Loucy (cell line): ENCODE measurements around the gene JARID2.

Source experiments
- H2AFZ ChIP-seq: fragments of 200-600 bp; sonication (generic); 2 replicates; pipeline ENCODE4 v1.6.0; 2016; ENCODE audit warnings: antibody characterized with exemption, mild to moderate bottlenecking, low read length, moderate library complexity
- H3F3A ChIP-seq: fragments of 200-600 bp; 2 replicates; pipeline ENCODE4 v1.6.0; 2016; ENCODE audit warnings: antibody characterized with exemption, low read depth, mild to moderate bottlenecking
- H3K27me3 ChIP-seq: fragments of 200-600 bp; sonication (generic); 2 replicates; pipeline ENCODE4 v1.6.1; 2014; ENCODE audit warnings: low read length, mild to moderate bottlenecking; ENCODE audit not compliant: insufficient read depth, poor library complexity, severe bottlenecking
- H3K36me3 ChIP-seq: fragments of 200-600 bp; sonication (generic); 2 replicates; pipeline ENCODE4 v1.6.1; 2016; ENCODE audit warnings: low read length; ENCODE audit not compliant: insufficient read depth
- H3K4me1 ChIP-seq: fragments of 200-600 bp; sonication (generic); 2 replicates; pipeline ENCODE4 v1.5.1; 2014; ENCODE audit warnings: low read length, mild to moderate bottlenecking; ENCODE audit not compliant: insufficient read depth, poor library complexity, severe bottlenecking
- H3K4me2 ChIP-seq: fragments of 200-600 bp; sonication (generic); 2 replicates; pipeline ENCODE4 v1.6.0; 2014; ENCODE audit warnings: antibody characterized with exemption, low read length, low read depth, mild to moderate bottlenecking; ENCODE audit not compliant: poor library complexity, severe bottlenecking
- H3K4me3 ChIP-seq: fragments of 200-600 bp; sonication (generic); 2 replicates; pipeline ENCODE4 v1.5.1; 2014; ENCODE audit warnings: low read length, mild to moderate bottlenecking, mixed read lengths; ENCODE audit not compliant: poor library complexity, severe bottlenecking
- H3K79me2 ChIP-seq: fragments of 200-600 bp; sonication (generic); 2 replicates; pipeline ENCODE4 v1.6.1; 2014; ENCODE audit warnings: low read length; ENCODE audit not compliant: insufficient read depth
- H3K9ac ChIP-seq: fragments of 200-600 bp; sonication (generic); 2 replicates; pipeline ENCODE4 v1.6.0; 2014; ENCODE audit warnings: mild to moderate bottlenecking, low read depth, low read length, moderate library complexity; ENCODE audit not compliant: poor library complexity, severe bottlenecking
- H3K9me2 ChIP-seq: fragments of 200-600 bp; sonication (generic); replicated peaks from 2 replicates; pipeline ENCODE4 v1.6.1; 2016; ENCODE audit warnings: low read depth, low read length, mixed read lengths
- H3K9me3 ChIP-seq: fragments of 200-600 bp; sonication (generic); 2 replicates; pipeline ENCODE4 v1.6.1; 2014; ENCODE audit warnings: mild to moderate bottlenecking, antibody characterized with exemption, low read length, low read depth; ENCODE audit not compliant: insufficient read depth
- H4K20me1 ChIP-seq: fragments of 200-600 bp; sonication (generic); 2 replicates; pipeline ENCODE4 v1.6.0; 2014; ENCODE audit warnings: antibody characterized with exemption, low read length, mild to moderate bottlenecking; ENCODE audit not compliant: insufficient read depth, poor library complexity, severe bottlenecking
- CTCF ChIP-seq: fragments of 200-600 bp; sonication (generic); conservative IDR thresholded peaks from 2 replicates; pipeline ENCODE4 v1.5.1; 2014; ENCODE audit warnings: mild to moderate bottlenecking, antibody characterized with exemption, low read length
- EZH2phosphoT487 ChIP-seq: fragments of 200-600 bp; IDR thresholded peaks from 2 replicates; pipeline ENCODE4 v1.6.1; 2018; ENCODE audit warnings: antibody characterized with exemption, mild to moderate bottlenecking, moderate library complexity, borderline replicate concordance

Gene JARID2

GRCh38 chr6:15335916-15336315, 90.0 kb downstream of the JARID2 start:
- peaks cover 100% of the 10 kb centered on the region for H3K79me2 ChIP-seq
- H3K4me2 ChIP-seq = no peak overlapping the region
- H3K4me1 ChIP-seq = peaks cover 21% of the 10 kb centered on the region
- H4K20me1 ChIP-seq = peaks cover 95% of the 10 kb centered on the region
- H3K9me3 ChIP-seq = no peaks in the 10 kb centered on the region
- no peak overlapping the region for H3K4me3 ChIP-seq
- H3F3A ChIP-seq = no peaks in the 10 kb centered on the region
- no peaks in the 10 kb centered on the region for H3K27me3 ChIP-seq
- peaks cover 20% of the 10 kb centered on the region; the same call in 1 of the 2 replicates for H3K36me3 ChIP-seq
- H3K9me2 ChIP-seq = no peaks in the 10 kb centered on the region
- TF ChIP-seq EZH2phosphoT487 (no peak), CTCF (no peak)
- H3K9ac ChIP-seq = no peak overlapping the region
- H2AFZ ChIP-seq = no peak overlapping the region

GRCh38 chr6:15336900-15337560, 91.2 kb downstream of the JARID2 start:
- Histone ChIP-seq H4K20me1 (peaks cover 95% of the 10 kb centered on the region), H3K4me1 (peaks cover 25% of the 10 kb centered on the region)

DNA sequence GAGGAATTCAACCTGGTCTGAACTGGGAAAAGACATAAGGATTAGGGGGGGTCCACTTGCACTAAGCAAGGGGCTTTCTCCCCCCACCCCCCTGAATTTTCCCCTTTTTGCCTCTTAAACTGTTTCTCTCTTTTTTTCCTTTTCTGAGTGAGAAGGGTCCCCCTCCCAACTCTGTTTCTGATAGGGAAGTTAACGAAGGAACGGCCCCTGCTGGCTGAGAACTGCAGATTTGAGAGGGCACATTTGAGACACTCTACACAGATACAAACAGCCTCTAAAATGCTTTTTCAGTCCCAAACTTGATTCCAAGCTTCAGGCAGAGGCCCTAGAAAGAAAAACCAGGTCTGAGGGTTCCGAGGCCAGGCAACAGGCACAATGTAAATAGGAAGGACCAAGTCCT, 91.7 kb downstream of the JARID2 start:
- Histone ChIP-seq H4K20me1 (peaks cover 95% of the 10 kb centered on the region), H3K79me2 (peaks cover 100% of the 10 kb centered on the region), H3K27me3 (no peaks in the 10 kb centered on the region), H3K4me2 (no peak overlapping the region), H3K36me3 (peaks cover 20% of the 10 kb centered on the region; the same call in 1 of the 2 replicates), H3F3A (no peaks in the 10 kb centered on the region; the same call in 1 of the 2 replicates), H3K4me3 (no peak overlapping the region), H2AFZ (no peak overlapping the region), H3K9me2 (no peaks in the 10 kb centered on the region), H3K9me3 (no peaks in the 10 kb centered on the region), H3K4me1 (peaks cover 29% of the 10 kb centered on the region), H3K9ac (no peak overlapping the region)
- TF ChIP-seq EZH2phosphoT487 (no peak), CTCF (no peak)

More at GRCh38 chr6:15336900-15337560, 91.2 kb downstream of the JARID2 start:
- H2AFZ ChIP-seq = no peak overlapping the region
- peaks cover 20% of the 10 kb centered on the region; the same call in 1 of the 2 replicates for H3K36me3 ChIP-seq
- H3K4me2 ChIP-seq = no peak overlapping the region
- H3K4me3 ChIP-seq = no peak overlapping the region
- no peaks in the 10 kb centered on the region for H3K27me3 ChIP-seq
- no peaks in the 10 kb centered on the region for H3K9me3 ChIP-seq
- H3K9ac ChIP-seq = no peak overlapping the region
- H3K9me2 ChIP-seq = no peaks in the 10 kb centered on the region
- peaks cover 100% of the 10 kb centered on the region for H3K79me2 ChIP-seq
- H3F3A ChIP-seq = no peaks in the 10 kb centered on the region; the same call in 1 of the 2 replicates
- TF ChIP-seq CTCF = no peak
